HepG2 (cell line): ENCODE data around the gene TERB2. TPM values are rescaled to one million over a fixed set of nuclear protein-coding genes. Genes with fewer than 3 reads are reported as not detected.

Source experiments
- ATAC-seq: fragments of 200-7000 bp; cut with Tn5 transposase; 3 replicates; pipeline ENCODE4 v1.9.1; 2020; ENCODE audit warnings: mild to moderate bottlenecking, moderate library complexity
- Bru-seq: library from RNA; stranded (reverse); fragments of 400-500 nt; gene quantifications from one replicate; lab custom pipeline; 2021; lab: Mats Ljungman, UMichigan
- BruChase-seq, 2 experiments: library from RNA; stranded (reverse); fragments of 400-500 nt; gene quantifications; one replicate each; lab custom pipeline; 2021; lab: Mats Ljungman, UMichigan
- BruUV-seq: library from RNA; stranded (reverse); fragments of 400-500 nt; replicated peaks from 2 replicates; lab custom pipeline; 2021; lab: Mats Ljungman, UMichigan
- CTCF ChIA-PET: fragments of 300-600 bp; formaldehyde crosslinking; extraction: SDS; loops from one replicate; lab custom pipeline; 2021; ENCODE audit warnings: low total read pairs, inconsistent platforms, low intra/inter-chr PET ratio; lab: Yijun Ruan, JAX
- POLR2A ChIA-PET: fragments of 350-600 bp; sonication (Branson Sonifier 250); formaldehyde crosslinking; loops from one replicate; lab custom pipeline; 2020; ENCODE audit warnings: antibody characterized with exemption, inconsistent platforms; lab: Yijun Ruan, JAX
- DNase-seq: peaks from one replicate; pipeline ENCODE4 v3.0.0-alpha.2; 2015; ENCODE audit warnings: low spot score
- FAIRE-seq: peaks from 3 replicates; lab custom pipeline; 2011; peaks lifted over from hg19 to GRCh38; lab: Jason Lieb, UNC
- H2AFZ ChIP-seq: one replicate; pipeline ENCODE4 v1.6.1; 2011; ENCODE audit warnings: low read length, inconsistent platforms
- H3K27ac ChIP-seq: fragments of 300-600 bp; 3 replicates; pipeline ENCODE4 v1.8.0; 2011; ENCODE audit warnings: mixed run types, mild to moderate bottlenecking, mixed read lengths, low read length, inconsistent platforms; ENCODE audit not compliant: insufficient read depth; ENCODE audit errors: extremely low read length
- H3K27me3 ChIP-seq, 2 experiments: fragments of 200-600 bp in 1 of 2; 2 replicates in 1 of 2; 3 replicates in 1 of 2; pipeline versions ENCODE4 v1.6.0 to v1.8.0; 2011; ENCODE audit warnings: low read length in 2 of 2, mild to moderate bottlenecking in 2 of 2, moderate library complexity in 2 of 2, inconsistent platforms in 1 of 2; ENCODE audit not compliant: insufficient read depth in 2 of 2, control insufficient read depth in 1 of 2
- H3K36me3 ChIP-seq, 2 experiments: fragments of 200-600 bp in 1 of 2; replicated peaks in 1 of 2; 2 replicates in 1 of 2; 3 replicates in 1 of 2; pipeline versions ENCODE4 v1.5.1 to v1.8.0; 2011; ENCODE audit warnings: low read length in 2 of 2, inconsistent platforms in 1 of 2; ENCODE audit not compliant: insufficient read depth in 2 of 2, control insufficient read depth in 1 of 2
- H3K4me1 ChIP-seq: 2 replicates; pipeline ENCODE4 v1.5.1; 2012; ENCODE audit warnings: low read length, inconsistent platforms; ENCODE audit not compliant: insufficient read depth
- H3K4me2 ChIP-seq: 2 replicates; pipeline ENCODE4 v1.6.0; 2011; ENCODE audit warnings: low read depth, low read length, inconsistent platforms
- H3K4me3 ChIP-seq, 3 experiments: fragments of 200-600 bp in 1 of 3; sonication (generic), shearing (Covaris generic) in 1 of 3; replicated peaks in 1 of 3; 2 replicates each; pipeline ENCODE4 v1.5.1; 2011 to 2016; ENCODE audit warnings: low read length in 3 of 3, inconsistent platforms in 2 of 3, low read depth in 2 of 3, mild to moderate bottlenecking in 2 of 3, control low read depth in 1 of 3, mixed read lengths in 1 of 3; ENCODE audit not compliant: insufficient read depth in 1 of 3
- H3K79me2 ChIP-seq: one replicate; pipeline ENCODE4 v1.6.1; 2011; ENCODE audit warnings: low read length, inconsistent platforms; ENCODE audit not compliant: insufficient read depth
- H3K9ac ChIP-seq: 2 replicates; pipeline ENCODE4 v1.6.0; 2011; ENCODE audit warnings: mild to moderate bottlenecking, low read depth, low read length, inconsistent platforms; ENCODE audit not compliant: insufficient read depth
- H3K9me3 ChIP-seq: 2 replicates; pipeline ENCODE4 v1.5.1; 2012; ENCODE audit warnings: mild to moderate bottlenecking, low read length
- H4K20me1 ChIP-seq: 2 replicates; pipeline ENCODE4 v1.6.0; 2011; ENCODE audit warnings: inconsistent platforms, mild to moderate bottlenecking, low read length, moderate library complexity; ENCODE audit not compliant: insufficient read depth
- ARNTL ChIP-seq: sonication (generic); formaldehyde crosslinking; IDR thresholded peaks from 2 replicates; pipeline ENCODE4 v1.4.0; 2020; ENCODE audit warnings: mild to moderate bottlenecking, missing genetic modification reagents
- ELK4 ChIP-seq: sonication (generic); formaldehyde crosslinking; IDR thresholded peaks from 2 replicates; pipeline ENCODE4 v1.9.0; 2021; ENCODE audit warnings: missing genetic modification reagents, borderline replicate concordance
- JUNB ChIP-seq: sonication (generic); formaldehyde crosslinking; IDR thresholded peaks from 2 replicates; pipeline ENCODE4 v1.8.0; 2022; ENCODE audit warnings: missing genetic modification reagents, mild to moderate bottlenecking, borderline replicate concordance
- KDM3A ChIP-seq: IDR thresholded peaks from 2 replicates; pipeline ENCODE4 v1.6.1; 2018; ENCODE audit warnings: low read depth, missing compliant biosample characterization
- RAD51 ChIP-seq: fragments of 450-650 bp; IDR thresholded peaks from 2 replicates; pipeline ENCODE4 v1.6.1; 2016; ENCODE audit warnings: borderline replicate concordance
- RFX1 ChIP-seq: fragments of 450-650 bp; IDR thresholded peaks from 2 replicates; pipeline ENCODE4 v1.6.1; 2017
- SRSF9 ChIP-seq: fragments of 200-400 bp; formaldehyde crosslinking; IDR thresholded peaks from 2 replicates; pipeline ENCODE4 v1.6.1; 2018; ENCODE audit warnings: borderline replicate concordance, mild to moderate bottlenecking, low read depth, low read length; ENCODE audit not compliant: insufficient read depth, poor library complexity, severe bottlenecking
- TFDP2 ChIP-seq: sonication (generic); formaldehyde crosslinking; IDR thresholded peaks from 2 replicates; pipeline ENCODE4 v1.4.0; 2020; ENCODE audit warnings: missing genetic modification reagents
- TRAFD1 ChIP-seq: sonication (generic); formaldehyde crosslinking; IDR thresholded peaks from 2 replicates; pipeline ENCODE4 v1.5.1; 2020; ENCODE audit warnings: missing genetic modification reagents, mild to moderate bottlenecking, borderline replicate concordance
- ZFP36 ChIP-seq: fragments of 150-350 bp; IDR thresholded peaks from 2 replicates; pipeline ENCODE4 v1.6.1; 2018; ENCODE audit warnings: borderline replicate concordance, low read length, low read depth; ENCODE audit not compliant: partially characterized antibody
- ZNF234 ChIP-seq: sonication (generic); formaldehyde crosslinking; conservative IDR thresholded peaks from 2 replicates; pipeline ENCODE4 v1.5.1; 2020; ENCODE audit warnings: mild to moderate bottlenecking, missing genetic modification reagents
- ZNF569 ChIP-seq: sonication (generic); formaldehyde crosslinking; IDR thresholded peaks from 2 replicates; pipeline ENCODE4 v1.5.0; 2020; ENCODE audit warnings: mild to moderate bottlenecking, missing genetic modification reagents, moderate library complexity, borderline replicate concordance
- ZNF629 ChIP-seq: sonication (generic); formaldehyde crosslinking; conservative IDR thresholded peaks from 2 replicates; pipeline ENCODE4 v1.5.0; 2020; ENCODE audit warnings: missing genetic modification reagents
- WGBS: methylation state at CpG from one replicate; pipeline ENCODE4 v1.1.6; 2017; ENCODE audit warnings: low lambda C conversion rate; 5-methylcytosine and 5-hydroxymethylcytosine counted together
- in situ Hi-C: cut with HindIII; loops from 2 replicates; pipeline ENCODE4 v1.10.0; 2017; ENCODE audit warnings: low pct_unique_long_range_greater_than_20kb; ENCODE audit not compliant: extremely low pct_ligation_motif_present
- intact Hi-C: fragments of 100-400 bp; cut with micrococcal nuclease; formaldehyde crosslinking; loops from one replicate; pipeline ENCODE4 v1.10.0; 2022; ENCODE audit not compliant: unreplicated experiment
- long read RNA-seq, 2 experiments: library from RNA in 1 of 2; library from polyadenylated mRNA in 1 of 2; stranded (forward) in 1 of 2; unstranded in 1 of 2; transcript quantifications; one replicate each; pipeline ENCODE4 v2.0.0, GENCODE V29; 2019 to 2022
- polyA minus RNA-seq, 3 experiments: library from RNA; depleted of rRNA, polyadenylated mRNA; stranded (reverse); fragments of >200 nt; gene quantifications; 2 replicates each; pipeline ENCODE4 v1.2.3, GENCODE V29; 2011; ENCODE audit warnings: low replicate concordance in 1 of 3
- polyA plus RNA-seq, 8 experiments: library from polyadenylated mRNA; depleted of rRNA in 3 of 8; stranded (reverse) in 7 of 8; unstranded in 1 of 8; fragments of >200 nt; fragmentation: Illumina TruSeq in 4 of 8; extraction: Trizol in 4 of 8; gene quantifications; 2 replicates each; pipeline versions ENCODE4 v1.2.1 to v1.2.3, GENCODE V29; 2011 to 2016; ENCODE audit warnings: low read depth in 4 of 8, missing spikeins in 1 of 8, mixed read lengths in 1 of 8; ENCODE audit not compliant: insufficient read depth in 1 of 8
- total RNA-seq, 5 experiments: library from RNA; depleted of rRNA; stranded (reverse); fragments of >200 nt; fragmentation: Illumina TruSeq; extraction: Trizol; gene quantifications; 2 replicates each; pipeline ENCODE4 v1.2.3, GENCODE V29; 2016; ENCODE audit warnings: low read depth in 1 of 5

The TERB2 gene
- not detected in 2 replicates for total RNA-seq (2016; rRNA removed; fragmentation: Illumina TruSeq; extraction: Trizol)
- not detected in 2 replicates for total RNA-seq (2016; cell fraction: cytosol; rRNA removed; fragmentation: Illumina TruSeq; extraction: Trizol; ENCODE audit: low read depth)
- total RNA-seq (2016; cell fraction: insoluble cytoplasmic fraction; rRNA removed; fragmentation: Illumina TruSeq; extraction: Trizol) = not detected in 2 replicates
- total RNA-seq (2016; cell fraction: membrane; rRNA removed; fragmentation: Illumina TruSeq; extraction: Trizol) = not detected in 2 replicates
- not detected in 2 replicates for total RNA-seq (2016; cell fraction: nucleus; rRNA removed; fragmentation: Illumina TruSeq; extraction: Trizol)
- polyA plus RNA-seq (2011; rRNA removed) = not detected in 2 replicates
- not detected in 2 replicates for polyA plus RNA-seq (2011; cell fraction: cytosol; rRNA removed)
- polyA plus RNA-seq (2011; cell fraction: nucleus; rRNA removed) = not detected in 2 replicates
- polyA plus RNA-seq (2012) = not detected in 2 replicates
- polyA plus RNA-seq (2016; cell fraction: cytosol; fragmentation: Illumina TruSeq; extraction: Trizol; ENCODE audit: low read depth) = not detected in 2 replicates
- not detected in 2 replicates for polyA plus RNA-seq (2016; cell fraction: insoluble cytoplasmic fraction; fragmentation: Illumina TruSeq; extraction: Trizol; ENCODE audit: low read depth)
- not detected in 2 replicates for polyA plus RNA-seq (2016; cell fraction: membrane; fragmentation: Illumina TruSeq; extraction: Trizol; ENCODE audit: low read depth)
- polyA plus RNA-seq (2016; cell fraction: nucleus; fragmentation: Illumina TruSeq; extraction: Trizol; ENCODE audit: insufficient read depth, low read depth) = not detected in 2 replicates
- polyA minus RNA-seq (2011; rRNA and poly(A)+ RNA removed; ENCODE audit: low replicate concordance) = not detected in 2 replicates
- polyA minus RNA-seq (2011; cell fraction: cytosol; rRNA and poly(A)+ RNA removed) = not detected in 2 replicates
- polyA minus RNA-seq (2011; cell fraction: nucleus; rRNA and poly(A)+ RNA removed) = not detected in 2 replicates
- not detected for Bru-seq, nascent RNA
- BruChase-seq, experiment 1, labeled RNA remaining after a 6-hour chase = not detected
- not detected for BruChase-seq, experiment 2, labeled RNA remaining after a 2-hour chase
- long read RNA-seq, experiment 1 = 0 reads
- long read RNA-seq, experiment 2 = 0 reads

- FAIRE-seq = no peak
- no peak within 1 kb of the TSS for H2AFZ ChIP-seq
- no peaks in the 10 kb centered on the region for H4K20me1 ChIP-seq
- no peak within 1 kb of the TSS for H3K4me2 ChIP-seq
- H3K4me3 ChIP-seq = no peak within 1 kb of the TSS
- DNase-seq = no peak
- WGBS = 33% methylated on average over 8 of the region's 13 CpGs
- no peak within 1 kb of the TSS for H3K27ac ChIP-seq
- H3K36me3 ChIP-seq = no peaks in the 10 kb centered on the region
- in situ Hi-C loops = no loop called here
- no peaks in the 10 kb centered on the region for H3K4me1 ChIP-seq
- TF ChIP-seq TRAFD1 (no peak), RFX1 (no peak), ARNTL (no peak), ZNF569 (CRISPR knock-in tag) (no peak), ZNF234 (no peak), ELK4 (CRISPR knock-in tag) (no peak), TFDP2 (CRISPR knock-in tag) (no peak), JUNB (CRISPR knock-in tag) (no peak), SRSF9 (no peak), RAD51 (no peak), ZNF629 (no peak), ZFP36 (no peak), KDM3A (CRISPR knock-in tag) (no peak)
- TF ChIP-seq, all 625 proteins: peak for 0
- no peaks in the 10 kb centered on the region for H3K79me2 ChIP-seq
- ChIA-PET POLR2A (no interaction called here), CTCF (no interaction called here)
- no peaks in the 10 kb centered on the region for H3K9me3 ChIP-seq
- no peak within 1 kb of the TSS for H3K9ac ChIP-seq
- no peak for ATAC-seq
- intact Hi-C loops = no loop called here
- peaks cover 2% of the 10 kb centered on the region in 2 experiments; a peak in 2 of 5 replicates for H3K27me3 ChIP-seq
- no TSS peak for BruUV-seq
Observed at GRCh38 chr15:44956388-44956787, at the start of gene TERB2. TSS of gene TERB2 (plus strand) at chr15:44956687. CDS start at chr15:44956719, 32 bp downstream.
